ENCODE results near the gene PTPRG. TPM values are rescaled to one million over a fixed set of nuclear protein-coding genes. Genes with fewer than 3 reads are reported as not detected.

Gene PTPRG
- total RNA-seq, 1 donor from 2014 or later = 44.3 TPM

GRCh38 chr3:61793056-61793455, 231.7 kb downstream of the PTPRG start:
- H3K9me3 Mint-ChIP-seq (ENCODE audit: low read depth) = no peaks in the 10 kb centered on the region
- no peak for TF ChIP-seq CTCF (IDR thresholded peaks at IDR 0.05; ENCODE audit: unreplicated experiment)
- H3K27me3 Mint-ChIP-seq = no peaks in the 10 kb centered on the region
- no peaks in the 10 kb centered on the region for H3K36me3 Mint-ChIP-seq (ENCODE audit: insufficient read depth)
- no peak for DNase-seq (ENCODE audit: low spot score, unreplicated experiment)
- H3K4me3 Mint-ChIP-seq (ENCODE audit: low read depth) = no peak overlapping the region
- H3K27ac Mint-ChIP-seq = no peak overlapping the region
- H3K4me1 Mint-ChIP-seq (ENCODE audit: low read depth) = peaks cover 17% of the 10 kb centered on the region

- no peak overlapping the region for H3K4me3 Mint-ChIP-seq (ENCODE audit: low read depth)
- H3K27ac Mint-ChIP-seq = peak overlapping the region; percentile 29
- no peak for TF ChIP-seq CTCF (IDR thresholded peaks at IDR 0.05; ENCODE audit: unreplicated experiment)
- no peaks in the 10 kb centered on the region for H3K27me3 Mint-ChIP-seq
- H3K9me3 Mint-ChIP-seq (ENCODE audit: low read depth) = no peaks in the 10 kb centered on the region
- no peaks in the 10 kb centered on the region for H3K36me3 Mint-ChIP-seq (ENCODE audit: insufficient read depth)
- no peak for DNase-seq (ENCODE audit: low spot score, unreplicated experiment)
- peaks cover 17% of the 10 kb centered on the region for H3K4me1 Mint-ChIP-seq (ENCODE audit: low read depth)
These were observed 232.2 kb downstream of the PTPRG start for GRCh38 chr3:61793521-61793920.

- Mint-ChIP-seq H3K4me1 (ENCODE audit: low read depth) (peaks cover 17% of the 10 kb centered on the region), H3K36me3 (ENCODE audit: insufficient read depth) (no peaks in the 10 kb centered on the region), H3K27me3 (no peaks in the 10 kb centered on the region), H3K9me3 (ENCODE audit: low read depth) (no peaks in the 10 kb centered on the region), H3K27ac (no peak overlapping the region), H3K4me3 (ENCODE audit: low read depth) (no peak overlapping the region)
- DNase-seq (ENCODE audit: low spot score, unreplicated experiment) = no peak
- TF ChIP-seq CTCF (IDR thresholded peaks at IDR 0.05; ENCODE audit: unreplicated experiment) = no peak
These were observed 233.0 kb downstream of the PTPRG start for GRCh38 chr3:61794341-61794740.

- DNase-seq (ENCODE audit: low spot score, unreplicated experiment) = no peak
- H3K27me3 Mint-ChIP-seq = no peaks in the 10 kb centered on the region
- peaks cover 11% of the 10 kb centered on the region for H3K4me1 Mint-ChIP-seq (ENCODE audit: low read depth)
- no peak overlapping the region for H3K4me3 Mint-ChIP-seq (ENCODE audit: low read depth)
- no peak overlapping the region for H3K27ac Mint-ChIP-seq
- no peak for TF ChIP-seq CTCF (IDR thresholded peaks at IDR 0.05; ENCODE audit: unreplicated experiment)
- no peaks in the 10 kb centered on the region for H3K36me3 Mint-ChIP-seq (ENCODE audit: insufficient read depth)
- no peaks in the 10 kb centered on the region for H3K9me3 Mint-ChIP-seq (ENCODE audit: low read depth)
These were observed 233.6 kb downstream of the PTPRG start for GRCh38 chr3:61794961-61795360.

- no peak for DNase-seq (ENCODE audit: low spot score, unreplicated experiment)
- no peaks in the 10 kb centered on the region for H3K9me3 Mint-ChIP-seq (ENCODE audit: low read depth)
- H3K4me1 Mint-ChIP-seq (ENCODE audit: low read depth) = peaks cover 11% of the 10 kb centered on the region
- peaks cover 2% of the 10 kb centered on the region for H3K36me3 Mint-ChIP-seq (ENCODE audit: insufficient read depth)
- no peak overlapping the region for H3K4me3 Mint-ChIP-seq (ENCODE audit: low read depth)
- TF ChIP-seq CTCF (IDR thresholded peaks at IDR 0.05; ENCODE audit: unreplicated experiment) = no peak
- no peaks in the 10 kb centered on the region for H3K27me3 Mint-ChIP-seq
- peak overlapping the region; percentile 23 for H3K27ac Mint-ChIP-seq
These were observed 234.8 kb downstream of the PTPRG start for GRCh38 chr3:61796088-61796680.
